GM10266 (cell line): Measurements from ENCODE around the gene CDH20.

Source experiments
- DNase-seq: peaks from one replicate; pipeline ENCODE4 v3.0.0; 2012; ENCODE audit errors: extremely low spot score
- TF ChIP-seq, protein P1 (sequence below): IDR thresholded peaks from 2 replicates; pipeline ENCODE4 v1.5.1; 2012; ENCODE audit warnings: mild to moderate bottlenecking, low read depth; ENCODE audit not compliant: control insufficient read depth, insufficient read depth; ENCODE audit errors: missing control alignments

CDH20 gene

DNA sequence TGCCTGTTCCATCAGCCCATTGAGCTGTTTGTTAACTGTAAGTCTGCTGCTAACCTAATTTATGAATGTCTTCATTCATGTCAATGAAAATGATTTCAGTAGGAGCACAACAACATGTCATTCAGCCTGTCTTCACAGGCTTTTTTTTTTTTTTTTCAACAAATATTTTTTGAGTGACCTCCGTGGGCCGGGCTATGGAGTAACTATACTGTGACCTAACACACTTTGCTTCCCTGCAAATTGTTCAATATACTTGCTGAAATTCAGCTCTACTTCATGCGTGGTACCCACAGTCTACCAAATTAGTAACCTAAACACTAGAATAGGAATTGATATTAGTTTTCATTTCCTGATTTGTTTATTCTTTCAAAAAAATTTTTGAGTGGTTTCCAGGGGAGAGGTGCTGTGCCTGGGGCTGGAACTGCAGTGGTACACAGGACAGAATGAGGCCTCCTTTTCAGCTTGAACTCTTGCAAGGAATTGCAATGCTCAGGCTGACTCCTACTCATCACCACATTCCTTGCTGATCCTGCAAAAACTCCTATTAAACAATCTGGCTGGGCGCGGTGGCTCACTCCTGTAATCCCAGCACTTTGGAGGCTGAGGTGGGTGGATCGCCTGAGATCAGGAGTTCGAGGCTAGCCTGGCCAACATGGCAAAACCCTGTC is 87.1 kb downstream of the CDH20 start:
- DNase-seq = no peak

GRCh38 chr18:61426492-61427053 is 93.3 kb downstream of the CDH20 start:
- DNase-seq = no peak
- TF ChIP-seq, protein P1, sequence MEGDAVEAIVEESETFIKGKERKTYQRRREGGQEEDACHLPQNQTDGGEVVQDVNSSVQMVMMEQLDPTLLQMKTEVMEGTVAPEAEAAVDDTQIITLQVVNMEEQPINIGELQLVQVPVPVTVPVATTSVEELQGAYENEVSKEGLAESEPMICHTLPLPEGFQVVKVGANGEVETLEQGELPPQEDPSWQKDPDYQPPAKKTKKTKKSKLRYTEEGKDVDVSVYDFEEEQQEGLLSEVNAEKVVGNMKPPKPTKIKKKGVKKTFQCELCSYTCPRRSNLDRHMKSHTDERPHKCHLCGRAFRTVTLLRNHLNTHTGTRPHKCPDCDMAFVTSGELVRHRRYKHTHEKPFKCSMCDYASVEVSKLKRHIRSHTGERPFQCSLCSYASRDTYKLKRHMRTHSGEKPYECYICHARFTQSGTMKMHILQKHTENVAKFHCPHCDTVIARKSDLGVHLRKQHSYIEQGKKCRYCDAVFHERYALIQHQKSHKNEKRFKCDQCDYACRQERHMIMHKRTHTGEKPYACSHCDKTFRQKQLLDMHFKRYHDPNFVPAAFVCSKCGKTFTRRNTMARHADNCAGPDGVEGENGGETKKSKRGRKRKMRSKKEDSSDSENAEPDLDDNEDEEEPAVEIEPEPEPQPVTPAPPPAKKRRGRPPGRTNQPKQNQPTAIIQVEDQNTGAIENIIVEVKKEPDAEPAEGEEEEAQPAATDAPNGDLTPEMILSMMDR = no peak

More for the DNA sequence above, 87.1 kb downstream of the CDH20 start:
- TF ChIP-seq, protein P1 = no peak

DNA sequence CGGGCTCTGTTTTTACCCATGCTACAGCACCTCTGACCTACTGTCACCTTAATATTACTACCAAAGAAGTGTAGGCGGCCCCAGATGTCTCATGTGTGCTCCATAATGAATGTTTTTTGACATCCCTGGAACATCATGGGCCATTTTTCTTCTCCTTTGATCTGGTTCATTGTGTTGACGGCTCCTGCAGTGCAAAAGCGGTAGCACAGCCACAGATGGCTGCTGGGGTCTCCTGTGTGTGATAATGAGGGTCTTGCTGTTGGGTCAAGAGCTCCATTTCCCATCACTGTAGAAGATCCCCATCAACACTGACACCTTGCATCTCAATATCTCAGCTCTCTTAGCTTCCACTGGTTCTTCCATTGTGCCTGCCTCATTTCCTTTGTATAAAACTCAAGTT is 95.0 kb downstream of the CDH20 start:
- TF ChIP-seq, protein P1 = no peak
- no peak for DNase-seq

- DNase-seq = no peak
- TF ChIP-seq, protein P1 = no peak
Observed at GRCh38 chr18:61432590-61432989, 99.4 kb downstream of the CDH20 start.

DNA sequence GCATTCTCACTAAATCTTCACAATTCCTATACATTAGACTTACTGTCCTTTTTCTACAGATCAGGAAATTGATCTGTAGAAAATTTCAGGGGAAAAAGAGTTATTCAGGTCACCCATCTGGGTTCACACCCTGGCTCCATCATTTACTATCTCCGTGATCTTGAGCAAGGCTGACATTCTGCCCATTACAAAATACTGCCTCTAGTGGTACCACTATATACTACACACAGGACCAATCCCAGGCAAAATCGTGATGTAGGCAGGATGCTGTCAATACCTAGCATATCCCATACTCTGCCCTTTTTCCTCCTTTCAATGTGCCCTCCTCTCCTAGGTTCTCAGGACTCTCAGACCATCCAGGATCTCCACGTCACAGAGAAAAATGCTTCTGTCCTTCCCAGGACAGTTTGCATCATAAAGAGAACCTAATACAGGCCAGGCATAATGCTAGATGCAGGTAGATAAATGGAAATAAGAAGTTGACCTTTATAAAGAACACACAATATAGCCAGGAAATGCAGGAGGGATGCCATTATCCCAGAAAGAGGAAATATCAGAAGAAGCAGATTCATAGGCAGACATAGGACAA is 101.9 kb downstream of the CDH20 start:
- peak; percentile 21 for DNase-seq
- TF ChIP-seq, protein P1 = peak; percentile 49

- TF ChIP-seq, protein P1 = no peak
- DNase-seq = no peak
Observed at GRCh38 chr18:61443081-61443725, 110.0 kb downstream of the CDH20 start.
